GDM1 (cell line): Measurements from ENCODE around the gene PSMC3.

Experiments used
- DNase-seq: peaks from one replicate; lab custom pipeline; 2025; lab: John Stamatoyannopoulos, UW

PSMC3 gene

GRCh38 chr11:47426062-47426956 is at the start of gene PSMC3:
Gene PSMC3, minus strand, starts transcription at chr11:47426439. Its CDS starts 160 bp downstream, at chr11:47426279.
- DNase-seq = peak; percentile 91

GRCh38 chr11:47470671-47471070 is 44.4 kb upstream of the PSMC3 start:
- no peak for DNase-seq

DNA sequence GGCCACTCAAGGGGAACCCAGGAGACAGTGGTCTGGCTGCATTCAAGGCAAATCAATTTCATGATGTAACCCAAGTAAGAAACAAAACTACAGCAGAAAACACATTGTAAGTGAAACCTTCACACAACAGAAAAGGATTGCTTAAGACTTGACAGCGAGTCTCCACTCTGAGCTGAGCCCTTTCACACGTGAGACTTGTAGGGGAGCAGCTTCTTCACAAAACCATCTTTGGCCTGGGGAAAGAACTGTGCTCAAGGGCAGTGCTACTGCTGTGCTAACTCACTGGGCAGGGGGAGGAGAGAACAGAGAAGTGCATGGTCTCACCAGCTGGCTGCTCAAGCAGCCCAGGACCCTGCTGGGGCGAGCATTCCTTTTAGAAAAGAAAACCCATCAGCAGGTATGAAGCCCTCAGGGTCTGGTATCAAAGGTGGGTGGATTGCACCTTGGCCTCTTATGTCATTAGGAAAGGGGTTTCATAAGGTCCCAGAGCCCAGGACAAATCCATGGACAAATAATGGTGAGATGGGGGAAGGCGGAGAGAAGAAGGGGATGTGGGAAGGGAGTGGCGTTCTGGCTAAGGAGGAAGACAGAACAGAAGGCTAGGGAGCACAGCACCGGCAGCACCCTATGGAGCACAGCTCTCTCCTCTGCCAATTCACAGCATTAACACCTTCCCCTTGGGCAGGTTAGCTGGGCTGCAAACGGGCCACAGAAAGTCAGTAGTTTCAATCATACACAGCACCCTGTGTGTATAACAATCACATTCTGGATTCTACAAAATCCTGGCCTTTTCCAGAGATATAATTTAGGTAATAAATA is 43.3 kb upstream of the PSMC3 start:
- no peak for DNase-seq

DNA sequence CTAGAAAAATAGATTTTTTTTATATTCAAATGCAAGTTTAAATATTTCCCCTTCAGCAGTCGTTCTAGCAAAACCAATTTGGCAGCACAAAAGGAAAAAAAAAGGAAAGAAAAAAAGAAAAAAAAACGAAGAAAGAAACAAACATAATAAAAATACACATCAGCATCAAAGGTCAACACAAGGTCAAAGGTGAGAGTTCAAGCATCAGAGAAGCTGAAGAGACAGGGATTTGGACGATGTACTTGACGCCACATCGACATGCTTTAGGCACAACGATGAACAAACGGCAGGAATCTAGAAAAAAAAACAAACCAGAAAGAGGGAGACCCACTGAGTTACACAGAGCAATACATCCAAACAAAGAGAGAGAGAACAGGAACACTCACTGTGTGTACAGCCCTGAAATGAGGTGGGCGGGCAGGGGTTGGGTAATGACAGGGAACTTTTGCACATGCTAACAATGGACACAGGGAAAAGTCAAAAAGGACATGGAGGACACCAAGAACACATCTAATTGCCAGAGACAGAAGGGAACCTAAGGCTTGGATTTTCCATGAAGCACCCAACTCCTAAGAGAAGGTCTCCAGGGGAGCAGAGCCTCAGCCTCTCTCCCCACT is 42.5 kb upstream of the PSMC3 start:
- no peak for DNase-seq

GRCh38 chr11:47467357-47467756 is 41.1 kb upstream of the PSMC3 start:
- no peak for DNase-seq

DNA sequence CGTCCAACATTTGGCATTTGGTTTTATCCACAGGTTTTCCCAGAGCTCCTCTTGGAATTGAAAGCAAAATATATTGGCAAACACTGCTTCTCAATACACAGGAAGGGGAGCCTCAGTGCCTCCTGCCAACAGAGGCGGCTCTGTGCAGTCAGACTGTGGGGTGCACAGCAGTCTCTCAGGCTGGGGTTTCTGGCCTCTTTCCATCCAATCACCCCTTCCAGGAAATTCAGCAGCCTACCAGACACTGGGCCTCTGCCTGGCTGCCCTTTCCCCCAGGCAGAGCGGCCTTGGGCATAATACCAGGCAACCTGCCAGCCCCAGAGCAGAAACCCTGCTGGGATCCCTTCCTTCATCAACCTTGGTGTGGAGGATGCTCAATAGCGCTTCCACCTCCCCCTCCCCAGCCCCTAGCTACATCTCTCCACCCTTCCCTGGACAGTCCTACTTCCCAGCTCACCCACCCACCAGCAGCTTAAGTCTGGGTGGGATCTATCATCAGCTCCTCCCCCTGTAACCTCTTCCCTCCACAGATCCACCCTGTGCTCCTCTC is 40.5 kb upstream of the PSMC3 start:
- DNase-seq = no peak

- DNase-seq = no peak
Measured at GRCh38 chr11:47466201-47466600, 40.0 kb upstream of the PSMC3 start.

DNA sequence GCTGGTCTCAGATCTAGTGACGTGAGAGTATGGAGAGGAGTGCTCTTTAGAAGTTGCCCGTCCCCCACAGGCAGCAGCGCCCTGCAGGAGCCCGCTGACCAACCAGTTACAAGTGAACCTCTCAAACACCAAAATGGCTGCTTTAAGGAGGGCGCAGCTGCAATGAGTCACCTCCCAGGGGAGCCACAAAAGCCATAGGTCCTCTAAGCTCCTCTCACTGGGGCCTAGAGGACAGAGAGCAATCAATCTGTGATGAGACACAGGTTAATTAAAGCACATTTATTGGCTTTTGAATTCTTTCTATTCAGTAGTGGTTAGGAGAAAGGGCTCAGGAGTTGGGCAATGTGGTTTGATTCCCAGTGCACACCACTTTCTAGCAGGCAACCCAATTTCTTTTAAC is 38.2 kb upstream of the PSMC3 start:
- DNase-seq = no peak

GRCh38 chr11:47461876-47462275 is 35.6 kb upstream of the PSMC3 start:
- DNase-seq = no peak

GRCh38 chr11:47460571-47461235 is 34.5 kb upstream of the PSMC3 start:
- no peak for DNase-seq

- peak; percentile 75 for DNase-seq
Measured at GRCh38 chr11:47454258-47454671, 28.0 kb upstream of the PSMC3 start.

DNA sequence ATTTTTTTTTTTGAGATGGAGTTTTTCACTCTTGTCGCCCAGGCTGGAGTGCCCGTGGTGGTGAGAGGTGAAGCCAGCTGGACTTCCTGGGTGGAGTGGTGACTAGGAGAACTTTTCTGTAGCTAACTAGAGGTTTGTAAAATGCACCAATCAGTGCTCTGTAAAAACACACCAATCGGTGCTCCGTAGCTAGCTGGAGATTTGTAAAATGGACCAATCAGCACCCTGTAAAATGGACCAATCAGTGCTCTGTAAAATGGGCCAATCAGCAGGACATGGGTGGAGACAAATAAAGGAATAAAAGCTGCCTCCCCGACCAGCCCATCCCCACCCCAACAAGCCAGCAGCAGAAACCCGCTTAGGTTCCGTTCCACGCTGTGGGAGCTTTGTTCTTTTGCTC is 27.1 kb upstream of the PSMC3 start:
- DNase-seq = no peak

- no peak for DNase-seq
Measured at GRCh38 chr11:47451990-47452389, 25.8 kb upstream of the PSMC3 start.

DNA sequence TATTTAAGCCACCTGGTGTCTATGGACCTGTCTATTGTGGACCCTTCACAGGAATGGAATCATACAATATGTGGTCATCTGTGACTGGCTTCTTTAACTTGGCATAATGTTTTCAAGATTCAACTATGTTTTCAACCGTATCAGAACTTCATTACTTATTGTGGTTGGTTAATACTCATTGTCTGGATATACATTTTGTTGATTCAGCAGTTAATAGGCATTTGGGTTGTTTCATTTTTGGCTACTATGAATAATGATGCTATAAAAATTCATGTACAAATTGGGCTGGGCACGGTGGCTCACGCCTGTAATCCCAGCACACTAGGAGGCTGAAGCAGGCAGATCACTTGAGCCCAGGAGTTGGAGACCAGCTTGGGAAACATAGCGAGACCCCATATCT is 25.2 kb upstream of the PSMC3 start:
- no peak for DNase-seq

DNA sequence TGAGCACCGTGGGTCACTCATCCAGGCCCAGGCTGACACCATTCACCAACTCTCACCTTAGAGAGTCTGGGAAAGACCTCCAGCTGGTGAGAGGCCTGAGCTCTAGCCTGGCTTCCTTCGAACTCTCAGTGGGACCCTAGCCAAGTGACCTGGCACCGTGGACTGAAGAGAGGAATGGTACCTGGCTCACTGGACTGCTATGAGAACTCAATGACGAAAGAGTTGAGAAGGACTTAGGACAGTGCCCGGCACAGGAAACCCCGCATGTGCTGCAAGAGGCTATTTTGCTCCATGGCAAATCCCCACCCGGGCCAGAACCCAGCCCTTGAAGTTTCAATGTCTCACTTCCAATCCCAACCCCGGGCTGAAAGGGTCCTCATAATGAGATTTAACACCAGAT is 23.3 kb upstream of the PSMC3 start:
- no peak for DNase-seq

GRCh38 chr11:47448566-47449427 is 22.6 kb upstream of the PSMC3 start, which contains the start of gene RAPSN:
Gene RAPSN, minus strand, starts transcription at chr11:47449136. Its CDS starts 172 bp downstream, at chr11:47448964.
- no peak for DNase-seq

GRCh38 chr11:47447906-47448305 is 21.7 kb upstream of the PSMC3 start:
- no peak for DNase-seq

DNA sequence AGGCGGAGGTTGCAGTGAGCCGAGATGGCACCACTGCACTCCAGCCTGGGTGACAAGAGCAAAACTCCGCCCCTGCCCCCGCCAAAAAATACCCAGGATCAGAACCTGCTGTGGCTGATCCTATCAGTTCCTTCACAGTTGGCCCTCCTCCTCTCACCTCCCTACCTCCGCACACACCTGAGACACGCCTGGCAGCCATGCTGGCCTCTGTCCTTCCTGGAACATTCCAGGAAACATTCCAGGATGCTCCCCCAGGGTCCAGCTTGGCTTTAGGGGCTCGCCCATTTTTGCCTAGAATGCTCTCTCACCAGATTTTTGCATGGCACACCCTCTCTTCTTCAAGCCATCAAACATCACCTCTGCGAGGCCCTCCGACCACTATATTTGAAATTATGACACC is 20.6 kb upstream of the PSMC3 start:
- no peak for DNase-seq

- no peak for DNase-seq
Measured at GRCh38 chr11:47445840-47446239, 19.6 kb upstream of the PSMC3 start.

GRCh38 chr11:47443817-47444216 is 17.6 kb upstream of the PSMC3 start:
- no peak for DNase-seq
